HEK293T (cell line): ENCODE data around the gene MAPK8IP1.

Experiments used
- BHLHE40 ChIP-seq: fragments of 450-650 bp; IDR thresholded peaks from 2 replicates; pipeline ENCODE4 v1.6.1; 2016; ENCODE audit warnings: mild to moderate bottlenecking, moderate library complexity, borderline replicate concordance
- CTBP1 ChIP-seq: fragments of 450-650 bp; IDR thresholded peaks from 2 replicates; pipeline ENCODE4 v1.6.1; 2016; ENCODE audit warnings: borderline replicate concordance
- FOXA1 ChIP-seq: fragments of 450-650 bp; IDR thresholded peaks from 2 replicates; pipeline ENCODE4 v1.6.1; 2016; ENCODE audit warnings: mild to moderate bottlenecking
- SP1 ChIP-seq: fragments of 450-650 bp; IDR thresholded peaks from 2 replicates; pipeline ENCODE4 v1.6.1; 2017
- TARDBP ChIP-seq: fragments of 450-650 bp; IDR thresholded peaks from 2 replicates; pipeline ENCODE4 v1.6.1; 2016
- ZNF384 ChIP-seq: fragments of 450-650 bp; IDR thresholded peaks from 2 replicates; pipeline ENCODE4 v1.6.1; 2016

- TF ChIP-seq SP1, result no peak
- TF ChIP-seq TARDBP, result no peak
- TF ChIP-seq BHLHE40, result no peak
- TF ChIP-seq CTBP1, result no peak
- no peak for TF ChIP-seq ZNF384
- TF ChIP-seq FOXA1, result no peak
These were observed 19.0 kb downstream of the MAPK8IP1 start for GRCh38 chr11:45904309-45904915.
